Keratinocyte (primary cell): ENCODE measurements around the gene ACTR2.

ENCODE experiments used
- CTCF ChIP-seq, 3 experiments: IDR thresholded peaks in 1 of 3; conservative IDR thresholded peaks in 1 of 3; optimal IDR thresholded peaks in 1 of 3; 2 replicates in 2 of 3; 3 replicates in 1 of 3; pipeline versions ENCODE3 to v1.5.1; 2011; ENCODE audit warnings: low read length in 3 of 3, mild to moderate bottlenecking in 3 of 3, moderate library complexity in 2 of 3, control low read depth in 1 of 3, inconsistent platforms in 1 of 3; ENCODE audit not compliant: insufficient read depth in 2 of 3; ENCODE audit errors: extremely low read depth in 1 of 3
- EZH2 ChIP-seq: IDR thresholded peaks from one replicate; pipeline ENCODE4 v1.6.1; 2012; ENCODE audit warnings: inconsistent platforms, mild to moderate bottlenecking, low read length, moderate library complexity

- TF ChIP-seq EZH2 = no peak
- no peak for TF ChIP-seq CTCF (optimal IDR thresholded peaks at IDR 0.05 in 1 of 3, IDR thresholded peaks at IDR 0.05 in 1 of 3, conservative IDR thresholded peaks at IDR 0.05 in 1 of 3; ENCODE audit: extremely low read depth in 1 of 3, insufficient read depth in 2 of 3, low read length in 3 of 3)
Measured at GRCh38 chr2:65287364-65287763, 59.7 kb downstream of the ACTR2 start.
